SK-N-SH (cell line): ENCODE data around the gene CASP6. TPM values are rescaled to one million over a fixed set of nuclear protein-coding genes. Genes with fewer than 3 reads are reported as not detected.
A peak's percentile ranks its signal among the peaks of the same experiment; 100 is the strongest.

ENCODE experiments used
- CTCF ChIA-PET: fragments of 300-600, 350-600 bp; formaldehyde crosslinking; extraction: SDS; loops from one replicate; lab custom pipeline; 2021; lab: Yijun Ruan, JAX
- POLR2A ChIA-PET: fragments of 350-600 bp; sonication (Branson Sonifier 250); formaldehyde crosslinking; extraction: SDS; loops from one replicate; lab custom pipeline; 2020; ENCODE audit warnings: antibody characterized with exemption, inconsistent platforms; lab: Yijun Ruan, JAX
- DNase-seq: peaks from one replicate; pipeline ENCODE4 v3.0.0; 2012
- H2AFZ ChIP-seq: fragments of 200-600 bp; sonication (generic); 2 replicates; pipeline ENCODE4 v1.8.1; 2016; ENCODE audit warnings: antibody characterized with exemption, mild to moderate bottlenecking, low read depth
- H3F3A ChIP-seq: fragments of 200-600 bp; sonication (generic); replicated peaks from 2 replicates; pipeline ENCODE3; 2016; ENCODE audit warnings: antibody characterized with exemption, mild to moderate bottlenecking; ENCODE audit not compliant: insufficient read depth
- H3K27ac ChIP-seq, 2 experiments: fragments of 200-500 bp in 1 of 2; fragments of 200-600 bp in 1 of 2; sonication (Bioruptor generic) in 1 of 2; sonication (generic), shearing (Covaris generic) in 1 of 2; 2 replicates each; pipeline versions ENCODE4 v1.5.1 to v1.6.1; 2014 to 2016; ENCODE audit warnings: low read depth in 2 of 2, inconsistent platforms in 1 of 2, low read length in 1 of 2, mild to moderate bottlenecking in 1 of 2, mixed read lengths in 1 of 2
- H3K27me3 ChIP-seq: fragments of 200-600 bp; sonication (generic), shearing (Covaris generic); 2 replicates; pipeline ENCODE4 v1.6.1; 2016; ENCODE audit warnings: mixed run types; ENCODE audit not compliant: insufficient read depth
- H3K36me3 ChIP-seq, 2 experiments: fragments of 200-500 bp in 1 of 2; fragments of 200-600 bp in 1 of 2; sonication (Bioruptor generic) in 1 of 2; sonication (generic) in 1 of 2; replicated peaks in 1 of 2; 2 replicates each; pipeline versions ENCODE3 to v1.5.1; 2014 to 2016; ENCODE audit warnings: low read length in 1 of 2, mild to moderate bottlenecking in 1 of 2; ENCODE audit not compliant: insufficient read depth in 2 of 2, control insufficient read depth in 1 of 2
- H3K4me1 ChIP-seq, 2 experiments: fragments of 200-500 bp in 1 of 2; fragments of 200-600 bp in 1 of 2; sonication (Bioruptor generic) in 1 of 2; sonication (generic), shearing (Covaris generic) in 1 of 2; 2 replicates each; pipeline versions ENCODE4 v1.5.1 to v1.6.1; 2014 to 2016; ENCODE audit warnings: low read depth in 1 of 2, low read length in 1 of 2, mixed run types in 1 of 2; ENCODE audit not compliant: insufficient read depth in 2 of 2, control insufficient read depth in 1 of 2
- H3K4me2 ChIP-seq: fragments of 200-600 bp; sonication (generic), shearing (Covaris generic); 2 replicates; pipeline ENCODE4 v1.6.1; 2017; ENCODE audit warnings: mixed run types
- H3K4me3 ChIP-seq, 2 experiments: fragments of 200-500 bp in 1 of 2; fragments of 200-600 bp in 1 of 2; sonication (Bioruptor generic) in 1 of 2; sonication (generic), shearing (Covaris generic) in 1 of 2; 2 replicates each; pipeline versions ENCODE4 v1.5.1 to v1.8.1; 2014 to 2016; ENCODE audit warnings: low read depth in 2 of 2, inconsistent platforms in 1 of 2, low read length in 1 of 2, mild to moderate bottlenecking in 1 of 2, mixed read lengths in 1 of 2, moderate library complexity in 1 of 2
- H3K79me2 ChIP-seq: fragments of 200-600 bp; sonication (generic); 2 replicates; pipeline ENCODE4 v1.8.1; 2017; ENCODE audit warnings: mild to moderate bottlenecking; ENCODE audit not compliant: insufficient read depth
- H3K9ac ChIP-seq: fragments of 200-600 bp; sonication (generic); 2 replicates; pipeline ENCODE4 v1.6.1; 2017; ENCODE audit warnings: mixed run types
- H3K9me2 ChIP-seq: fragments of 200-600 bp; sonication (generic); 2 replicates; pipeline ENCODE4 v1.6.1; 2017; ENCODE audit warnings: mixed run types
- H3K9me3 ChIP-seq: fragments of 200-600 bp; sonication (generic); 2 replicates; pipeline ENCODE4 v1.6.1; 2017; ENCODE audit warnings: mixed run types, mild to moderate bottlenecking, moderate library complexity
- H4K20me1 ChIP-seq: fragments of 200-600 bp; sonication (generic); 2 replicates; pipeline ENCODE4 v1.6.1; 2017; ENCODE audit warnings: mild to moderate bottlenecking, mixed run types; ENCODE audit not compliant: insufficient read depth
- FOSL2 ChIP-seq: IDR thresholded peaks from 2 replicates; pipeline ENCODE4 v1.4.0; 2012; ENCODE audit warnings: low read depth, mild to moderate bottlenecking, moderate library complexity, borderline replicate concordance
- GABPA ChIP-seq: IDR thresholded peaks from 2 replicates; pipeline ENCODE4 v1.4.0; 2012; ENCODE audit warnings: low read depth, mild to moderate bottlenecking
- MXI1 ChIP-seq: IDR thresholded peaks from 2 replicates; pipeline ENCODE4 v1.6.1; 2012; ENCODE audit warnings: mild to moderate bottlenecking, low read depth, low read length, improper control_type of control experiment
- NFIC ChIP-seq: IDR thresholded peaks from 2 replicates; pipeline ENCODE4 v1.4.0; 2012; ENCODE audit warnings: borderline replicate concordance
- RAD21 ChIP-seq: IDR thresholded peaks from 2 replicates; pipeline ENCODE4 v1.6.1; 2012; ENCODE audit warnings: mild to moderate bottlenecking, low read length
- RXRA ChIP-seq: IDR thresholded peaks from 2 replicates; pipeline ENCODE4 v1.4.0; 2012; ENCODE audit warnings: low read depth, mild to moderate bottlenecking, borderline replicate concordance
- WGBS: methylation state at CpG from one replicate; pipeline ENCODE4 v1.1.6; 2017; ENCODE audit warnings: low lambda C conversion rate; 5-methylcytosine and 5-hydroxymethylcytosine counted together
- polyA plus RNA-seq, 3 experiments: library from polyadenylated mRNA; depleted of rRNA; stranded (reverse); fragments of >200 nt; gene quantifications; 2 replicates each; pipeline ENCODE4 v1.2.3, GENCODE V29; 2012
- TF ChIP-seq, protein P1 (sequence below): IDR thresholded peaks from 2 replicates; pipeline ENCODE4; 2012
- TF ChIP-seq, protein P2 (sequence below): IDR thresholded peaks from 2 replicates; pipeline ENCODE4 v1.4.0; 2012; ENCODE audit warnings: low read depth

CASP6 gene
- polyA plus RNA-seq, 1 of the 3 experiments (the other 2 are of a cell fraction): 30.2 TPM

DNA sequence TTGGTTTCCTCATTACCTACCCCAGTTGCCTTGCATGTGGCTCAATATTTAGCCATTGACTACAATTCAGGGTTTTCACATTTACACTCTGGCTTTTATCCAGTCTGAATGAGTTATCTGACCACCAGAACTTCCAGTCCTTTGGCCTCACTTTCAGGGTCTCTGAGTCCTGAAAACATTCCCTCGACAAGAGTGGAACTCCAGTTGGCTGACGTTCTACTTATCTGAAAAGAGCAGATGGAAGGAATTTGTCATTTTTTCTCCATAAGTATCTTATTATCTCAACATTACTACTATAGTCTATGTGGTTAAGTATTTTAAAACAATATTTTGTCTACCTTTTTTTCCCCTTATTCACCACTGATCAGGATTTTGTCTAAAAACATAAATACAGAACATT is 5.2 kb upstream of the CASP6 start:
- Histone ChIP-seq H3K4me3 (no peak overlapping the region), H3K36me3 (peaks cover 5 to 13% of the 10 kb centered on the region in 2 experiments), H3K9me3 (no peaks in the 10 kb centered on the region), H3K27ac (no peak overlapping the region), H3K4me1 (peaks cover 0 to 8% of the 10 kb centered on the region in 2 experiments; a peak in 2 of 4 replicates), H3K27me3 (no peaks in the 10 kb centered on the region), H3K9ac (no peak overlapping the region), H3K4me2 (no peak overlapping the region), H3F3A (peaks cover 20% of the 10 kb centered on the region), H2AFZ (no peak overlapping the region), H4K20me1 (no peaks in the 10 kb centered on the region), H3K79me2 (no peaks in the 10 kb centered on the region), H3K9me2 (no peaks in the 10 kb centered on the region)
- ChIA-PET POLR2A (no interaction called here), CTCF (no interaction called here)
- DNase-seq: no peak
- WGBS: 81% methylated on average over 2 of the region's 2 CpGs
- TF ChIP-seq RAD21 (no peak), GABPA (no peak)

DNA sequence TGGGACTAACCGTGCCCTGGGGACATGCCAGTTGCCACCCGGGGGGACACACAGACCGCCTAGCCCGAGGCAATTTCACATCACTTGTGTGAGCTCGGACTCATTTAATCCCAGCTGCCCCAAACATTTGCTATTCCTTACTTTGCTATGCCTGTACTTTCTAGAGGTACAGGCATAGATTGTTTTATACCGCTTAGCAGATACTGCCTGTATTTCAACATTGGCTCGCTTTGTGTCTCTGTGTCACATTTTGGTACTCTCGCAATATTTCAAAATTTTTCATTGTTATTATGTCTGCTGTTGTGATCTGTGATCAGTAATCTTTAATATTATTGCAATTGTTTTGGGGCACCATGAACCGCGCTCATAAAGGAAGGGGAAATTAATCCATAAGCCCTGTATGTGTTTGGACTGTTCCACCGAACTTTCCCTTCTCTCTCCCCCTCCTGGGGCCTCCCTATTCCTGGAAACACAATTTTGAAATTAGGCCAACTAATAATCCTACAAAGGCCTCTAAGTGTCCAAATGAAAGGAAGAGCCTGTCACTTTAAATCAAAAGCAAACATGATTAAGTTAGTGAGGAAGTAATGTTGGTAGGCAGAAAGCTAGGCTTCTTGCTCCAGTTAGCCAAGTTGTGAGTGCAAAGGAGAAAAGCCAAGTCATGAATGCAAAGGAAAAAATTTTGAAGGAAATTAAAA is 568 bp upstream of the CASP6 start:
- H4K20me1 ChIP-seq: no peaks in the 10 kb centered on the region
- TF ChIP-seq, protein P1, sequence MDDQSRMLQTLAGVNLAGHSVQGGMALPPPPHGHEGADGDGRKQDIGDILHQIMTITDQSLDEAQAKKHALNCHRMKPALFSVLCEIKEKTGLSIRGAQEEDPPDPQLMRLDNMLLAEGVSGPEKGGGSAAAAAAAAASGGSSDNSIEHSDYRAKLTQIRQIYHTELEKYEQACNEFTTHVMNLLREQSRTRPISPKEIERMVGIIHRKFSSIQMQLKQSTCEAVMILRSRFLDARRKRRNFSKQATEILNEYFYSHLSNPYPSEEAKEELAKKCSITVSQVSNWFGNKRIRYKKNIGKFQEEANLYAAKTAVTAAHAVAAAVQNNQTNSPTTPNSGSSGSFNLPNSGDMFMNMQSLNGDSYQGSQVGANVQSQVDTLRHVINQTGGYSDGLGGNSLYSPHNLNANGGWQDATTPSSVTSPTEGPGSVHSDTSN: peak; percentile 60
- TF ChIP-seq NFIC: peak; percentile 19; the same call in 1 of the 2 replicates
- no peak for TF ChIP-seq FOSL2
- no peak for TF ChIP-seq RXRA
- peak; percentile 12; the same call in 1 of the 2 replicates for TF ChIP-seq MXI1
- TF ChIP-seq, protein P2, sequence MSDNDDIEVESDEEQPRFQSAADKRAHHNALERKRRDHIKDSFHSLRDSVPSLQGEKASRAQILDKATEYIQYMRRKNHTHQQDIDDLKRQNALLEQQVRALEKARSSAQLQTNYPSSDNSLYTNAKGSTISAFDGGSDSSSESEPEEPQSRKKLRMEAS: no peak
- TF ChIP-seq, all 33 proteins: peak for 3
- Histone ChIP-seq H3K9me2 (no peaks in the 10 kb centered on the region), H3K36me3 (peaks cover 2 to 9% of the 10 kb centered on the region in 2 experiments), H3K4me2 (peak overlapping the region; percentile 92), H3K27me3 (no peaks in the 10 kb centered on the region), H3K27ac (peak overlapping the region; percentile 64 to 67), H2AFZ (peak overlapping the region; percentile 97), H3K79me2 (peaks cover 25% of the 10 kb centered on the region; the same call in 1 of the 2 replicates), H3K4me1 (peaks cover 8 to 13% of the 10 kb centered on the region in 2 experiments; a peak in 3 of 4 replicates), H3F3A (peaks cover 24% of the 10 kb centered on the region), H3K4me3 (peak overlapping the region; percentile 74 to 98), H3K9me3 (no peaks in the 10 kb centered on the region), H3K9ac (peak overlapping the region; percentile 91)
- no peak for DNase-seq
- CTCF ChIA-PET: interaction anchor here (0.6 to 1.6 kb wide), 14 partner anchors 10 to 918 kb away, joined by 3 to 6 read pairs (median 3); partner anchors contain the start of genes CFI and SEC24B
- POLR2A ChIA-PET: interaction anchor here (1.7 kb wide), 1 partner anchor 111 kb away, joined by 3 read pairs; no protein-coding TSS in a partner anchor
- WGBS: 45% methylated on average over 10 of the region's 11 CpGs
